Endothelial cell (in vitro differentiated cells): Measurements from ENCODE around the gene AGBL4. TPM values are rescaled to one million over a fixed set of nuclear protein-coding genes. Genes with fewer than 3 reads are reported as not detected.

Experiments
- DNase-seq: peaks from one replicate; pipeline ENCODE4 v3.0.0; 2021; ENCODE audit warnings: low spot score
- H3K27ac Mint-ChIP-seq: one replicate; pipeline ENCODE4 v1.8.0; 2021; ENCODE audit warnings: mixed read lengths, inconsistent platforms; ENCODE audit not compliant: unreplicated experiment
- H3K27me3 Mint-ChIP-seq: one replicate; pipeline ENCODE4 v1.8.0; 2021; ENCODE audit warnings: mild to moderate bottlenecking, moderate library complexity, mixed read lengths, inconsistent platforms; ENCODE audit not compliant: unreplicated experiment
- H3K36me3 Mint-ChIP-seq: one replicate; pipeline ENCODE4 v1.8.0; 2021; ENCODE audit warnings: mild to moderate bottlenecking, low read depth, mixed read lengths, inconsistent platforms; ENCODE audit not compliant: unreplicated experiment
- H3K4me1 Mint-ChIP-seq: one replicate; pipeline ENCODE4 v1.8.0; 2021; ENCODE audit warnings: mild to moderate bottlenecking, mixed read lengths, inconsistent platforms; ENCODE audit not compliant: unreplicated experiment
- H3K4me3 Mint-ChIP-seq: one replicate; pipeline ENCODE4 v1.8.0; 2021; ENCODE audit warnings: mild to moderate bottlenecking, mixed read lengths, inconsistent platforms; ENCODE audit not compliant: unreplicated experiment
- H3K9me3 Mint-ChIP-seq: one replicate; pipeline ENCODE4 v1.8.0; 2021; ENCODE audit warnings: mixed read lengths, inconsistent platforms; ENCODE audit not compliant: unreplicated experiment
- CTCF ChIP-seq: fragments of 200-600 bp; sonication (generic); IDR thresholded peaks from one replicate; pipeline ENCODE4 v1.5.0; 2021; ENCODE audit warnings: antibody characterized with exemption; ENCODE audit not compliant: unreplicated experiment
- total RNA-seq: library from RNA; stranded (reverse); fragmentation: NEBNext Ultra II Directional; extraction: Animal tissue kit (Norgen Biotek cat#: 25700); gene quantifications from one replicate; pipeline ENCODE4 v1.2.1, GENCODE V29; 2021; ENCODE audit not compliant: unreplicated experiment

Gene AGBL4
- total RNA-seq, 1 donor from 2014 or later = 0.51 TPM

GRCh38 chr1:49051647-49052046, 972.1 kb downstream of the AGBL4 start:
- H3K36me3 Mint-ChIP-seq = no peaks in the 10 kb centered on the region
- H3K9me3 Mint-ChIP-seq = no peaks in the 10 kb centered on the region
- H3K27me3 Mint-ChIP-seq = peaks cover 4% of the 10 kb centered on the region
- no peak overlapping the region for H3K4me3 Mint-ChIP-seq
- no peaks in the 10 kb centered on the region for H3K4me1 Mint-ChIP-seq
- no peak for DNase-seq
- no peak overlapping the region for H3K27ac Mint-ChIP-seq
- no peak for TF ChIP-seq CTCF

- no peak for TF ChIP-seq CTCF
- Mint-ChIP-seq H3K27ac (no peak overlapping the region), H3K36me3 (no peaks in the 10 kb centered on the region), H3K4me3 (no peak overlapping the region), H3K4me1 (no peaks in the 10 kb centered on the region), H3K9me3 (no peaks in the 10 kb centered on the region), H3K27me3 (peaks cover 4% of the 10 kb centered on the region)
- DNase-seq = no peak
Observed at GRCh38 chr1:49050041-49050440, 973.7 kb downstream of the AGBL4 start.

GRCh38 chr1:49048188-49048587, 975.6 kb downstream of the AGBL4 start:
- no peak for TF ChIP-seq CTCF
- Mint-ChIP-seq H3K9me3 (no peaks in the 10 kb centered on the region), H3K27me3 (peaks cover 4% of the 10 kb centered on the region), H3K27ac (no peak overlapping the region), H3K36me3 (no peaks in the 10 kb centered on the region), H3K4me1 (no peaks in the 10 kb centered on the region), H3K4me3 (no peak overlapping the region)
- DNase-seq = no peak

- no peak for TF ChIP-seq CTCF
- no peak for DNase-seq
- H3K27ac Mint-ChIP-seq = no peak overlapping the region
- no peaks in the 10 kb centered on the region for H3K36me3 Mint-ChIP-seq
- no peak overlapping the region for H3K4me3 Mint-ChIP-seq
- no peaks in the 10 kb centered on the region for H3K9me3 Mint-ChIP-seq
- H3K4me1 Mint-ChIP-seq = no peaks in the 10 kb centered on the region
- H3K27me3 Mint-ChIP-seq = peaks cover 4% of the 10 kb centered on the region
Observed at GRCh38 chr1:49046305-49046704, 977.4 kb downstream of the AGBL4 start.

GRCh38 chr1:49045371-49045770, 978.4 kb downstream of the AGBL4 start:
- no peak for TF ChIP-seq CTCF

More at GRCh38 chr1:49045371-49045770, 978.4 kb downstream of the AGBL4 start:
- Mint-ChIP-seq H3K27me3 (peaks cover 4% of the 10 kb centered on the region), H3K4me3 (no peak overlapping the region), H3K4me1 (no peaks in the 10 kb centered on the region), H3K36me3 (no peaks in the 10 kb centered on the region), H3K9me3 (no peaks in the 10 kb centered on the region), H3K27ac (no peak overlapping the region)
- DNase-seq = no peak
